Natural killer cell (primary cell): ENCODE data around the gene ITGB2. TPM values are rescaled to one million over a fixed set of nuclear protein-coding genes. Genes with fewer than 3 reads are reported as not detected.

Experiments
- ATAC-seq, 3 donors: fragments of 150-1000 bp in 2 of 3; fragments of 200-7000 bp in 1 of 3; cut with Tn5 transposase; 1 replicate in 1 of 3; 2 replicates in 2 of 3; pipeline ENCODE4 v1.10.0; 2021; ENCODE audit warnings: mild to moderate bottlenecking in 2 of 3, moderate library complexity in 2 of 3
- DNase-seq, 2 donors: peaks; one replicate each; pipeline versions ENCODE4 v3.0.0 to v3.0.0-alpha.2; 2013 to 2021; ENCODE audit warnings: mixed read lengths in 1 of 2
- H3K27ac ChIP-seq: one replicate; pipeline ENCODE4 v1.5.1; 2013; ENCODE audit warnings: mild to moderate bottlenecking, low read length
- H3K27me3 ChIP-seq: one replicate; pipeline ENCODE4 v1.6.1; 2013; ENCODE audit warnings: low read length; ENCODE audit not compliant: control insufficient read depth, insufficient read depth
- H3K36me3 ChIP-seq: one replicate; pipeline ENCODE4 v1.6.1; 2013; ENCODE audit warnings: low read length; ENCODE audit not compliant: control insufficient read depth, insufficient read depth
- H3K4me1 ChIP-seq: one replicate; pipeline ENCODE4 v1.6.1; 2013; ENCODE audit warnings: low read length; ENCODE audit not compliant: control insufficient read depth, insufficient read depth
- H3K4me3 ChIP-seq: one replicate; pipeline ENCODE4 v1.5.1; 2013; ENCODE audit warnings: low read length
- H3K9me3 ChIP-seq: one replicate; pipeline ENCODE4 v1.6.1; 2013; ENCODE audit warnings: low read length; ENCODE audit not compliant: control insufficient read depth, insufficient read depth
- H3K27ac Mint-ChIP-seq, 2 donors: one replicate each; pipeline ENCODE4 v1.8.0; 2022; ENCODE audit warnings: mild to moderate bottlenecking in 2 of 2, mixed read lengths in 2 of 2, moderate library complexity in 1 of 2
- H3K27me3 Mint-ChIP-seq, 2 donors: one replicate each; pipeline ENCODE4 v1.8.0; 2022; ENCODE audit warnings: low read depth in 2 of 2, mixed read lengths in 2 of 2
- H3K36me3 Mint-ChIP-seq: one replicate; pipeline ENCODE4 v1.8.0; 2022; ENCODE audit warnings: mixed read lengths
- H3K4me1 Mint-ChIP-seq, 2 donors: one replicate each; pipeline ENCODE4 v1.8.0; 2022; ENCODE audit warnings: mixed read lengths in 2 of 2
- H3K4me3 Mint-ChIP-seq: one replicate; pipeline ENCODE4 v1.8.0; 2022; ENCODE audit warnings: mild to moderate bottlenecking, moderate library complexity, mixed read lengths
- H3K9me3 Mint-ChIP-seq, 2 donors: one replicate each; pipeline ENCODE4 v1.8.0; 2022; ENCODE audit warnings: mixed read lengths in 2 of 2
- WGBS: methylation state at CpG from one replicate; pipeline ENCODE4 v1.1.7; 2013; ENCODE audit warnings: missing lambda C conversion rate; ENCODE audit not compliant: insufficient coverage; 5-methylcytosine and 5-hydroxymethylcytosine counted together
- intact Hi-C: fragments of 100-400 bp; cut with micrococcal nuclease; formaldehyde crosslinking; loops from one replicate; pipeline ENCODE4 v1.14.2; 2022
- total RNA-seq, 4 donors: library from RNA; stranded (reverse); fragments of 120-200 nt in 1 of 4; gene quantifications; one replicate each; pipeline versions ENCODE4 v1.2.3 to v1.2.4, GENCODE V29; 2013 to 2022
- TF ChIP-seq, protein P1 (sequence below): fragments of 200-600 bp; IDR thresholded peaks from one replicate; pipeline ENCODE4 v1.8.0; 2022; ENCODE audit warnings: antibody characterized with exemption

Gene ITGB2
- total RNA-seq, 3 donors from 2014 or later (not counting 1 experiment from before 2014, with no cell fraction given), result 1,223 to 1,393 (median 1,250) TPM

DNA sequence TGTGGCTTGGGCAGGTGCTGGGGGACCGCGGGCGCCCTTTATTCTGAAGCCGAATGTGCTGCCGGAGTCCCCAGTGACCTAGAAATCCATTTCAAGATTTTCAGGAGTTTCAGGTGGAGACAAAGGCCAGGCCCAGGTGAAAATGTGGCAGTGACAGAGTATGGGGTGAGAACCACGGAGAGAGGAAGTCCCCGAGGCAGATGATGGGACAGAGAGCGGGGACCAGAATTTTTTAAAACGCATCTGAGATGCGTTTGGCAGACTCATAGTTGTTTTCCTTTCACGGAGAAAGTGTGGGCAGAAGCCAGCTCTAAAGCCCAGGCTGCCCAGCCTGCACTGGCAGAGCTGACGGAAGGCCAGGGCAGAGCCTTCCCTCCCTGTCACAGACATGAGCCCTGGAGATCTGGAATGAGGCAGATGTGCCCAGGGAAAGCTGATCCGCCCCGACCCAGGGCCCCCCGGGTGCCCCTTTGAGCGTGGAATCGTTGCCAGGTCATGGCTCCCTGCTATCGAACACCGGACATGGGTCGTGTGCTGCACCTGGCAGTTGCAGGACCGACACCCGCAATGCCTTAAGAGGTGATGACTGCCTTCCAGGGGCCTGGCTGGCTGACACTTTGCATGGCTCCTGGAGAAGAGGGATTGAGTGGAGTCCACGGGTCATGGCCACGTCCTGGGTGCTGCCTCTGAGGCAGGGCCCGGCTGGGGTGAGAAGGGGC is 12.7 kb upstream of the ITGB2 start:
- no peaks in the 10 kb centered on the region for H3K36me3 ChIP-seq
- no peaks in the 10 kb centered on the region for H3K27me3 ChIP-seq
- ATAC-seq (no peak), DNase-seq (no peak)
- no peaks in the 10 kb centered on the region for H3K9me3 ChIP-seq
- intact Hi-C loops, result loop anchor here (5.0 kb wide), 1 partner anchor 421 kb away; no protein-coding TSS in a partner anchor
- Mint-ChIP-seq H3K9me3 (no peaks in the 10 kb centered on the region), H3K27me3 (no peaks in the 10 kb centered on the region), H3K4me3 (peak overlapping the region; percentile 32), H3K4me1 (peaks cover 35 to 38% of the 10 kb centered on the region in 2 donors), H3K27ac (peak overlapping the region in 1 of 2 donors; percentile 44), H3K36me3 (no peaks in the 10 kb centered on the region)
- peaks cover 49% of the 10 kb centered on the region for H3K4me1 ChIP-seq
- peak overlapping the region; percentile 15 for H3K4me3 ChIP-seq
- TF ChIP-seq, protein P1, sequence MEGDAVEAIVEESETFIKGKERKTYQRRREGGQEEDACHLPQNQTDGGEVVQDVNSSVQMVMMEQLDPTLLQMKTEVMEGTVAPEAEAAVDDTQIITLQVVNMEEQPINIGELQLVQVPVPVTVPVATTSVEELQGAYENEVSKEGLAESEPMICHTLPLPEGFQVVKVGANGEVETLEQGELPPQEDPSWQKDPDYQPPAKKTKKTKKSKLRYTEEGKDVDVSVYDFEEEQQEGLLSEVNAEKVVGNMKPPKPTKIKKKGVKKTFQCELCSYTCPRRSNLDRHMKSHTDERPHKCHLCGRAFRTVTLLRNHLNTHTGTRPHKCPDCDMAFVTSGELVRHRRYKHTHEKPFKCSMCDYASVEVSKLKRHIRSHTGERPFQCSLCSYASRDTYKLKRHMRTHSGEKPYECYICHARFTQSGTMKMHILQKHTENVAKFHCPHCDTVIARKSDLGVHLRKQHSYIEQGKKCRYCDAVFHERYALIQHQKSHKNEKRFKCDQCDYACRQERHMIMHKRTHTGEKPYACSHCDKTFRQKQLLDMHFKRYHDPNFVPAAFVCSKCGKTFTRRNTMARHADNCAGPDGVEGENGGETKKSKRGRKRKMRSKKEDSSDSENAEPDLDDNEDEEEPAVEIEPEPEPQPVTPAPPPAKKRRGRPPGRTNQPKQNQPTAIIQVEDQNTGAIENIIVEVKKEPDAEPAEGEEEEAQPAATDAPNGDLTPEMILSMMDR, result no peak
- WGBS, result 64% methylated on average over 25 of the region's 25 CpGs
- H3K27ac ChIP-seq, result no peak overlapping the region

DNA sequence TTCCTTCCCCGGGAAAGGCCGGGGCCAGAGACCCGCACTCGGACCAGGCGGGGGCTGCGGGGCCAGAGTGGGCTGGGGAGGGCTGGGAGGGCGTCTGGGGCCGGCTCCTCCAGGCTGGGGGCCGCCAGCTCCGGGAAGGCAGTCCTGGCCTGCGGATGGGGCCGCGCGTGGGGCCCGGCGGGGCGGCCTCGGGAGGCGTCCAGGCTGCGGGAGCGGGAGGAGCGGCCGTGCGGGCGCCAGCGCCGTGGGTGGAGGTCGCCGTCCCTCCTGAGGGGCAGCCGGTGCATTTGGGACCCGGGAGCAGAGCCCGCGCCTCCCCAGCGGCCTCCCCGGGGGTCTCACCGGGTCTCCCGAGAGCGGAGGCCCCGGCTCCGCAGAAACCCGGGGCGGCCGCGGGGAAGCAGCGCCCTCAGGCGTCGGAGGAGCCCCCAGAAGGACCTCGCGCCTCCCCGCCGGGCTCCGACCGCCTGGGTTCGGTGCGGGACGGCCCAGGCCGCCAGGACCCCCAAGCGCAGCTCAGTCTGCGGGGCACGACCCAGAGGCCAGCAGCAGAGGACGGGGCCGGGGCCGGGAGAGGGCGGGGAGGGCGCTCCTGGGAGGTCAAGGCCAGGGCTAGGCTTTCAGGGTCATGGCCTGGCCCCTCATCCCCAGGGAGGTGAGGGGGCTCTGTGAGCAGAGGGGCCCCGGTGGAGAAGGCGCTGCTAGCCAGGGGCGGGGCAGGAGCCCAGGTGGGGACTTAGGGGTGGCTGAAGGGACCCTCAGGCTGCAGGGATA is 11.9 kb upstream of the ITGB2 start:
- Mint-ChIP-seq H3K9me3 (no peaks in the 10 kb centered on the region), H3K27ac (peak overlapping the region in 1 of 2 donors; percentile 44)

DNA sequence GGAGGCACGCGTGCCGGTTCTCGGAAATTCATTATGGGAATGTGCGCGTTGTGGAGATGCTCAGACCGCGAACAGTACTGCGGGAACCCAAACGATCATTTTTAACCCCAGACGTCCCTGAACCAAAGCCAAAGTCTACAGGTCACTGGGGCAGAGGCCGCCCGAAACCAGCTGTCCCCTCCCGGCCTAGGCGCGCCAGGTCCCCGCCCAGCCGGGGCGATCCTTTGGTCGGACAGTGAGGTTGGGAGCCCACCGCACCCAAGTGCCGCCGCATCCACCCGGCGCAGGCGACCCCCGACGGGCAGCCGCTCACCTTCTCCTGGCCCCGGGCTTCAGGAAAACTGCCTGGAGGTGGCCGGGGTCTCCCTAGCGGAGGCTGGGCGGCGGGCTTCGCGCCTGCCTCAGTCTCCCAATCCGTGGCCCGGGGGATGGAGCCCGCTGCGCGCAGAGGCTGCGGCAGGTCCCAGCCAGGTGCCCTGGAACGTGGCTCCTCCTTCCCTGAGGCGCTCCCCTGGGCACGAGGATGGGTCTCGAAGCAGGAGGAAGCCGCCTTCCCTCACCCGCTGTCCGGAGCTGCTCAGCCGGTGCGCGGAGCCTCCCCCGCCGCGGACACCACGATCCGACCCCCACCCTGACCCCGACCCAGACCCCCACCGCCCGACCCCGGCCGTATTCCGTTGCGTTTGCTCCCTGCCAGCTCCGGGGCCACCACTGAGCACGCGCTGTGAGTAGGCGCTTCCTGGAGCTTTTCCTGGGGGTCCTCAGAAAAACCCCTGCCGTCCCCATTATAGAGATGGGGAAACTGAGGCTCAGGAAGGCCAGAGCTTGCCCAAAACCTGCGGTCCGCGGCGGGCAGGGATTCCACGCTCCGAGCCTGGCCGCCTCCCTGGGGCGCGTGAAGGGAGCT is 11.1 kb upstream of the ITGB2 start:
- ATAC-seq (no peak), DNase-seq (peak in 1 of 2 donors; percentile 53)
- TF ChIP-seq, protein P1, result no peak
- Histone ChIP-seq H3K36me3 (no peaks in the 10 kb centered on the region), H3K27ac (peak overlapping the region; percentile 45), H3K9me3 (no peaks in the 10 kb centered on the region), H3K4me1 (peaks cover 65% of the 10 kb centered on the region), H3K27me3 (no peaks in the 10 kb centered on the region), H3K4me3 (peak overlapping the region; percentile 55)
- peaks cover 48 to 54% of the 10 kb centered on the region in 2 donors for H3K4me1 Mint-ChIP-seq
- peak overlapping the region; percentile 87 for H3K4me3 Mint-ChIP-seq
- WGBS, result 1% methylated on average over 78 of the region's 78 CpGs
- no peaks in the 10 kb centered on the region for H3K27me3 Mint-ChIP-seq
- H3K36me3 Mint-ChIP-seq, result no peaks in the 10 kb centered on the region
- peak overlapping the region; percentile 92 to 98 for H3K27ac Mint-ChIP-seq
- intact Hi-C loops, result loop anchor here (1.0 to 5.0 kb wide), 4 partner anchors 17 to 419 kb away; partner anchors contain the start of gene UBE2G2
- H3K9me3 Mint-ChIP-seq, result no peaks in the 10 kb centered on the region

More for the DNA sequence above, 11.9 kb upstream of the ITGB2 start:
- under 1% methylated on average over 68 of the region's 68 CpGs for WGBS
- DNase-seq (peak; percentile 71 to 83), ATAC-seq (peak; percentile 54 to 73 (median 54))
- H3K36me3 ChIP-seq, result no peaks in the 10 kb centered on the region
- H3K4me3 Mint-ChIP-seq, result peak overlapping the region; percentile 32
- no peaks in the 10 kb centered on the region for H3K27me3 ChIP-seq
- no peaks in the 10 kb centered on the region for H3K27me3 Mint-ChIP-seq
- TF ChIP-seq, protein P1, result peak; percentile 72
- intact Hi-C loops, result loop anchor here (1.0 to 5.0 kb wide), 3 partner anchors 40 to 420 kb away; partner anchors contain the start of gene UBE2G2
- H3K36me3 Mint-ChIP-seq, result no peaks in the 10 kb centered on the region
- H3K4me1 ChIP-seq, result peaks cover 57% of the 10 kb centered on the region
- peak overlapping the region; percentile 55 for H3K4me3 ChIP-seq
- H3K9me3 ChIP-seq, result no peaks in the 10 kb centered on the region
- peaks cover 41 to 45% of the 10 kb centered on the region in 2 donors for H3K4me1 Mint-ChIP-seq
- H3K27ac ChIP-seq, result no peak overlapping the region
